ENCODE data around the gene FOXQ1.

DNA sequence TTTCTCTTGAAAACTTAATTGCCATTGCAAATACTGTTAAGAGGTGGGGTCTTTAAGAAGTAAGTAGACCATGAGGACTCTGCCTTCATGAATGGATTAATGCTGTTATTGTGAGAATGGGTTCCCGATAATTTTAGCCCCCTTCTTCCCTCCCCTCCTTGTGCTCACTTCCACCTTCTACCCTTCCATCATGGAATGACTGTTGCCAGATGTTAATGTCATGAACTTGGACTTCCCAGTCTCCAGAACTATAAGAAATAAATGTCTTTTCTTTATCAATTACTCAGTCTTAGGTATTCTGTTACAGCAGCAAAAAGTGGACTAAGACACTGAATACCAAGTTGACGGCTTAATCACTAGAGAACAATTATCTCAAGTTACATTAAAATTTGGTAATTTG is 5.8 kb upstream of the FOXQ1 start:
- TF ChIP-seq POLR2A (IDR thresholded peaks at IDR 0.05; ENCODE audit: low read depth, low read length), result no peak
- TF ChIP-seq, protein P1, sequence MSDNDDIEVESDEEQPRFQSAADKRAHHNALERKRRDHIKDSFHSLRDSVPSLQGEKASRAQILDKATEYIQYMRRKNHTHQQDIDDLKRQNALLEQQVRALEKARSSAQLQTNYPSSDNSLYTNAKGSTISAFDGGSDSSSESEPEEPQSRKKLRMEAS (IDR thresholded peaks at IDR 0.05; ENCODE audit: insufficient read depth, insufficient read length), result no peak
- TF ChIP-seq, protein P2, sequence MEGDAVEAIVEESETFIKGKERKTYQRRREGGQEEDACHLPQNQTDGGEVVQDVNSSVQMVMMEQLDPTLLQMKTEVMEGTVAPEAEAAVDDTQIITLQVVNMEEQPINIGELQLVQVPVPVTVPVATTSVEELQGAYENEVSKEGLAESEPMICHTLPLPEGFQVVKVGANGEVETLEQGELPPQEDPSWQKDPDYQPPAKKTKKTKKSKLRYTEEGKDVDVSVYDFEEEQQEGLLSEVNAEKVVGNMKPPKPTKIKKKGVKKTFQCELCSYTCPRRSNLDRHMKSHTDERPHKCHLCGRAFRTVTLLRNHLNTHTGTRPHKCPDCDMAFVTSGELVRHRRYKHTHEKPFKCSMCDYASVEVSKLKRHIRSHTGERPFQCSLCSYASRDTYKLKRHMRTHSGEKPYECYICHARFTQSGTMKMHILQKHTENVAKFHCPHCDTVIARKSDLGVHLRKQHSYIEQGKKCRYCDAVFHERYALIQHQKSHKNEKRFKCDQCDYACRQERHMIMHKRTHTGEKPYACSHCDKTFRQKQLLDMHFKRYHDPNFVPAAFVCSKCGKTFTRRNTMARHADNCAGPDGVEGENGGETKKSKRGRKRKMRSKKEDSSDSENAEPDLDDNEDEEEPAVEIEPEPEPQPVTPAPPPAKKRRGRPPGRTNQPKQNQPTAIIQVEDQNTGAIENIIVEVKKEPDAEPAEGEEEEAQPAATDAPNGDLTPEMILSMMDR (IDR thresholded peaks at IDR 0.05; ENCODE audit: extremely low read depth in 1 of 2, insufficient read depth in 1 of 2, low read depth in 1 of 2, low read length in 2 of 2), result no peak
- TF ChIP-seq POLR2AphosphoS5 (IDR thresholded peaks at IDR 0.05; ENCODE audit: insufficient read depth, low read depth, low read length), result no peak
- no peak for TF ChIP-seq EZH2 (IDR thresholded peaks at IDR 0.05; ENCODE audit: borderline replicate concordance, low read depth, low read length, severe bottlenecking)
- TF ChIP-seq JUN (IDR thresholded peaks at IDR 0.05; ENCODE audit: borderline replicate concordance, insufficient read depth, insufficient read length, low read depth), result no peak

Data from endothelial cell of umbilical vein (primary cell).